ENCODE data around the gene ZNF253. TPM values are rescaled to one million over a fixed set of nuclear protein-coding genes. Genes with fewer than 3 reads are reported as not detected.

Gene ZNF253
- total RNA-seq, 1 experiment from 2014 or later, result 13.7 TPM

DNA sequence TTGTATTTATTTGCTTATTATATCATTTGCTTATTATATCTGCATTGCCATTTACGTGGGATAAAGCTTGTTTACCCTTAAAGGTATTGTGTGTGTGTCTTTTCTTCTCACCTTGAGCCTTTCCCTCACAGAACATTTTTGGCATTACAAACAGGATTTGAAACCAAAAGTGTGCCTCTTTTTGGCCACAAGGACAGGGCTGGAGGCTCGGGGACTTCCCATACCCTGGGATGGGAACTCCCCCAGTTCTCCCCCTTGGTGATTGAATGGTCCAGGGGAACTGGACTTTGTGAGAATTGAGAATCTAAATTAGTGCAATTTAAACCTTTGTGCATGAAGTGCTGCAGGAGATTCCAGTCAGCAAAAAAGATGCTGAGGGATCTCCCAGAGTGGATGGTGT lies 41.8 kb upstream of the ZNF253 start:
- CTCF ChIA-PET, result no interaction called here
- Histone ChIP-seq H3K4me1 (ENCODE audit: insufficient read depth, low read length, poor library complexity, severe bottlenecking) (no peaks in the 10 kb centered on the region), H3K9me3 (ENCODE audit: low read depth, low read length, poor library complexity, severe bottlenecking) (peaks cover 25% of the 10 kb centered on the region), H3K27me3 (replicated peaks; ENCODE audit: insufficient read depth, low read depth, low read length, poor library complexity) (no peaks in the 10 kb centered on the region), H3K4me3 (ENCODE audit: low read depth, low read length, poor library complexity, severe bottlenecking) (no peak overlapping the region), H3K27ac (ENCODE audit: low read depth, low read length, poor library complexity, severe bottlenecking) (no peak overlapping the region), H3K36me3 (ENCODE audit: insufficient read depth, low read length, poor library complexity, severe bottlenecking) (peaks cover 10% of the 10 kb centered on the region)
- TF ChIP-seq, protein P1, sequence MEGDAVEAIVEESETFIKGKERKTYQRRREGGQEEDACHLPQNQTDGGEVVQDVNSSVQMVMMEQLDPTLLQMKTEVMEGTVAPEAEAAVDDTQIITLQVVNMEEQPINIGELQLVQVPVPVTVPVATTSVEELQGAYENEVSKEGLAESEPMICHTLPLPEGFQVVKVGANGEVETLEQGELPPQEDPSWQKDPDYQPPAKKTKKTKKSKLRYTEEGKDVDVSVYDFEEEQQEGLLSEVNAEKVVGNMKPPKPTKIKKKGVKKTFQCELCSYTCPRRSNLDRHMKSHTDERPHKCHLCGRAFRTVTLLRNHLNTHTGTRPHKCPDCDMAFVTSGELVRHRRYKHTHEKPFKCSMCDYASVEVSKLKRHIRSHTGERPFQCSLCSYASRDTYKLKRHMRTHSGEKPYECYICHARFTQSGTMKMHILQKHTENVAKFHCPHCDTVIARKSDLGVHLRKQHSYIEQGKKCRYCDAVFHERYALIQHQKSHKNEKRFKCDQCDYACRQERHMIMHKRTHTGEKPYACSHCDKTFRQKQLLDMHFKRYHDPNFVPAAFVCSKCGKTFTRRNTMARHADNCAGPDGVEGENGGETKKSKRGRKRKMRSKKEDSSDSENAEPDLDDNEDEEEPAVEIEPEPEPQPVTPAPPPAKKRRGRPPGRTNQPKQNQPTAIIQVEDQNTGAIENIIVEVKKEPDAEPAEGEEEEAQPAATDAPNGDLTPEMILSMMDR (conservative IDR thresholded peaks at IDR 0.05; ENCODE audit: low read depth, low read length), result no peak
- no peak for TF ChIP-seq EZH2 (IDR thresholded peaks at IDR 0.05; ENCODE audit: borderline replicate concordance, low read depth, low read length, poor library complexity, severe bottlenecking)
- intact Hi-C loops (cut with micrococcal nuclease; ENCODE audit: unreplicated experiment), result no loop called here
- DNase-seq (ENCODE audit: low spot score), result no peak
- POLR2A ChIA-PET (ENCODE audit: low non-redundant PET), result no interaction called here
- BruUV-seq (replicated peaks), result no TSS peak

DNA sequence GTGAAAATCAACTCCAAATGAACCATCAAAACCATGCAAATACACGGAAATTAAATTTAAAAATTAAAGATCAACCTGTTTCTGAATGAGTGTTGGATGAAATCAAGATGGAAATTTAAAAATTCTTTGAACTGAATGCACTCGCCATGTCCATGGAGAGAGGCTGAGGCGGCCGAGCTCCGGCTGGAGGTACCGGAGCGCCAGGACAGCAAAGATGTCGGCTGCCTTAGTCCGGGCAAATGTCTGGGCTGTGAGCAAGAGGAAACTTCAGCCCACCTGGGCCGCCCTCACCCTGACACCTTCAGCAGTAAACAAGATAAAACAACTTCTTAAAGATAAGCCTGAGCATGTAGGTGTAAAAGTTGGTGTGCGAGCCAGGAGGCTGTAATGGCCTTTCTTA lies 38.8 kb upstream of the ZNF253 start:
- CTCF ChIA-PET, result no interaction called here
- TF ChIP-seq EZH2 (IDR thresholded peaks at IDR 0.05; ENCODE audit: borderline replicate concordance, low read depth, low read length, poor library complexity, severe bottlenecking), result no peak
- TF ChIP-seq, protein P1 (conservative IDR thresholded peaks at IDR 0.05; ENCODE audit: low read depth, low read length), result no peak
- Histone ChIP-seq H3K4me1 (ENCODE audit: insufficient read depth, low read length, poor library complexity, severe bottlenecking) (no peaks in the 10 kb centered on the region), H3K27me3 (replicated peaks; ENCODE audit: insufficient read depth, low read depth, low read length, poor library complexity) (no peaks in the 10 kb centered on the region), H3K36me3 (ENCODE audit: insufficient read depth, low read length, poor library complexity, severe bottlenecking) (no peaks in the 10 kb centered on the region), H3K9me3 (ENCODE audit: low read depth, low read length, poor library complexity, severe bottlenecking) (peaks cover 34% of the 10 kb centered on the region), H3K27ac (ENCODE audit: low read depth, low read length, poor library complexity, severe bottlenecking) (no peak overlapping the region), H3K4me3 (ENCODE audit: low read depth, low read length, poor library complexity, severe bottlenecking) (no peak overlapping the region)
- POLR2A ChIA-PET (ENCODE audit: low non-redundant PET), result no interaction called here
- DNase-seq (ENCODE audit: low spot score), result no peak
- BruUV-seq (replicated peaks), result no TSS peak
- intact Hi-C loops (cut with micrococcal nuclease; ENCODE audit: unreplicated experiment), result no loop called here

DNA sequence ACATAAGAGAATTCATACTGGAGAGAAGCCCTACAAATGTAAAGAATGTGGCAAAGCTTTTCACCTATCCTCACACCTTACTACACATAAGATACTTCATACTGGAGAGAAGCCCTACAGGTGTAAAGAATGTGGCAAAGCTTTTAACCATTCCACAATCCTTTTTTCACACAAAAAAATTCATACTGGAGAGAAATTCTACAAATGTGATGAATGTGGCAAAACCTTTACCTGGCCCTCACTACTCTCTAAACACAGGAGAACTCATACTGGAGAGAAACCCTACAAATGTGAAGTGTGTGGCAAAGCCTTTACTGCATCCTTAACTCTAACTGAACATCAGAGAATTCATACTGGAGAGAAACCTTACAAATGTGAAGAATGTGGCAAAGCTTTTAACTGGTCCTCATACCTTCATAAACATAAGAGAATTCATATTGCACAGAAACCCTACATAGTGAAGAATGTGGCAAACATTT lies 30.1 kb upstream of the ZNF253 start:
- Histone ChIP-seq H3K27ac (ENCODE audit: low read depth, low read length, poor library complexity, severe bottlenecking) (no peak overlapping the region), H3K9me3 (ENCODE audit: low read depth, low read length, poor library complexity, severe bottlenecking) (peaks cover 37% of the 10 kb centered on the region), H3K4me1 (ENCODE audit: insufficient read depth, low read length, poor library complexity, severe bottlenecking) (no peaks in the 10 kb centered on the region), H3K4me3 (ENCODE audit: low read depth, low read length, poor library complexity, severe bottlenecking) (no peak overlapping the region), H3K36me3 (ENCODE audit: insufficient read depth, low read length, poor library complexity, severe bottlenecking) (no peaks in the 10 kb centered on the region), H3K27me3 (replicated peaks; ENCODE audit: insufficient read depth, low read depth, low read length, poor library complexity) (no peaks in the 10 kb centered on the region)
- TF ChIP-seq, protein P1 (conservative IDR thresholded peaks at IDR 0.05; ENCODE audit: low read depth, low read length), result no peak
- intact Hi-C loops (cut with micrococcal nuclease; ENCODE audit: unreplicated experiment), result no loop called here
- BruUV-seq (replicated peaks), result no TSS peak
- CTCF ChIA-PET, result no interaction called here
- POLR2A ChIA-PET (ENCODE audit: low non-redundant PET), result no interaction called here
- DNase-seq (ENCODE audit: low spot score), result no peak

Data from A673 (cell line).